ENCODE results near the gene TRIM26.

The TRIM26 gene

GRCh38 chr6:30234356-30234755 is 21.1 kb upstream of the TRIM26 start:
- no peak for DNase-seq (ENCODE audit: low spot score)
- Histone ChIP-seq H2AK5ac (ENCODE audit: low read depth, low read length) (no peak overlapping the region), H3K14ac (ENCODE audit: low read length) (no peak overlapping the region)

GRCh38 chr6:30231067-30231466 is 17.9 kb upstream of the TRIM26 start:
- Histone ChIP-seq H3K79me1 (ENCODE audit: low read depth, low read length) (no peaks in the 10 kb centered on the region), H3K9me3 (replicated peaks in 1 of 2; ENCODE audit: control insufficient read depth in 2 of 2, insufficient read depth in 1 of 2, low read depth in 1 of 2, low read length in 2 of 2) (no peaks in the 10 kb centered on the region), H3K27me3 (ENCODE audit: control insufficient read depth in 3 of 3, insufficient read depth in 3 of 3, low read depth in 1 of 3, low read length in 3 of 3) (no peaks in the 10 kb centered on the region), H3K27ac (replicated peaks; ENCODE audit: low read length) (no peak overlapping the region), H3K18ac (ENCODE audit: low read length) (no peak overlapping the region), H3K4ac (ENCODE audit: low read length) (no peak overlapping the region), H2BK15ac (ENCODE audit: low read length) (no peak overlapping the region), H2AK5ac (ENCODE audit: low read depth, low read length) (no peak overlapping the region), H4K91ac (ENCODE audit: low read depth, low read length, poor library complexity) (no peak overlapping the region), H3K4me3 (ENCODE audit: low read length in 2 of 2) (no peak overlapping the region), H2AFZ (ENCODE audit: low read length) (no peak overlapping the region), H2BK5ac (ENCODE audit: low read length) (no peak overlapping the region), H2BK12ac (ENCODE audit: low read length) (no peak overlapping the region), H3K14ac (ENCODE audit: low read length) (no peak overlapping the region), H3K23ac (ENCODE audit: low read depth, low read length, poor library complexity) (no peak overlapping the region), H4K8ac (ENCODE audit: low read depth, low read length) (no peak overlapping the region), H3K9ac (ENCODE audit: low read depth, low read length, poor library complexity) (no peak overlapping the region), H3K36me3 (replicated peaks in 1 of 2; ENCODE audit: control insufficient read depth in 2 of 2, insufficient read depth in 2 of 2, low read length in 2 of 2) (no peaks in the 10 kb centered on the region), H3K4me2 (ENCODE audit: insufficient read depth, low read length, poor library complexity, severe bottlenecking) (no peak overlapping the region), H3K4me1 (ENCODE audit: control insufficient read depth in 2 of 2, insufficient read depth in 1 of 2, low read depth in 1 of 2, low read length in 2 of 2) (peaks cover 0 to 3% of the 10 kb centered on the region in 2 donors), H2BK120ac (ENCODE audit: low read depth, low read length) (no peak overlapping the region)
- WGBS, 2 donors (ENCODE audit: extremely low coverage in 2 of 2, insufficient read length in 2 of 2, insufficient replicate concordance in 1 of 2): no CpG with 5 or more reads among the region's 2 CpGs
- DNase-seq (ENCODE audit: low spot score): no peak

More at GRCh38 chr6:30234356-30234755, 21.1 kb upstream of the TRIM26 start:
- H3K4ac ChIP-seq (ENCODE audit: low read length): no peak overlapping the region
- peaks cover 0 to 3% of the 10 kb centered on the region in 2 donors for H3K4me1 ChIP-seq (ENCODE audit: control insufficient read depth in 2 of 2, insufficient read depth in 1 of 2, low read depth in 1 of 2, low read length in 2 of 2)
- H2BK15ac ChIP-seq (ENCODE audit: low read length): no peak overlapping the region
- no peak overlapping the region for H2AFZ ChIP-seq (ENCODE audit: low read length)
- H3K4me3 ChIP-seq (ENCODE audit: low read length in 2 of 2): no peak overlapping the region
- no peak overlapping the region for H2BK12ac ChIP-seq (ENCODE audit: low read length)
- no peaks in the 10 kb centered on the region for H3K27me3 ChIP-seq (ENCODE audit: control insufficient read depth in 3 of 3, insufficient read depth in 3 of 3, low read depth in 1 of 3, low read length in 3 of 3)
- no peak overlapping the region for H4K91ac ChIP-seq (ENCODE audit: low read depth, low read length, poor library complexity)
- H3K18ac ChIP-seq (ENCODE audit: low read length): no peak overlapping the region
- H3K9me3 ChIP-seq (replicated peaks in 1 of 2; ENCODE audit: control insufficient read depth in 2 of 2, insufficient read depth in 1 of 2, low read depth in 1 of 2, low read length in 2 of 2): no peaks in the 10 kb centered on the region
- H2BK5ac ChIP-seq (ENCODE audit: low read length): no peak overlapping the region
- no CpG with 5 or more reads among the region's 2 CpGs for WGBS, 2 donors (ENCODE audit: extremely low coverage in 2 of 2, insufficient read length in 2 of 2, insufficient replicate concordance in 1 of 2)
- no peak overlapping the region for H2BK120ac ChIP-seq (ENCODE audit: low read depth, low read length)
- no peak overlapping the region for H3K23ac ChIP-seq (ENCODE audit: low read depth, low read length, poor library complexity)
- no peaks in the 10 kb centered on the region for H3K36me3 ChIP-seq (replicated peaks in 1 of 2; ENCODE audit: control insufficient read depth in 2 of 2, insufficient read depth in 2 of 2, low read length in 2 of 2)
- no peaks in the 10 kb centered on the region for H3K79me1 ChIP-seq (ENCODE audit: low read depth, low read length)
- H3K27ac ChIP-seq (replicated peaks; ENCODE audit: low read length): no peak overlapping the region
- H3K9ac ChIP-seq (ENCODE audit: low read depth, low read length, poor library complexity): no peak overlapping the region
- H4K8ac ChIP-seq (ENCODE audit: low read depth, low read length): no peak overlapping the region
- H3K4me2 ChIP-seq (ENCODE audit: insufficient read depth, low read length, poor library complexity, severe bottlenecking): no peak overlapping the region

- WGBS, 2 donors (ENCODE audit: extremely low coverage in 2 of 2, insufficient read length in 2 of 2, insufficient replicate concordance in 1 of 2): no CpG with 5 or more reads among the region's 6 CpGs
- H3K27ac ChIP-seq (replicated peaks; ENCODE audit: low read length): no peak overlapping the region
Observed at GRCh38 chr6:30227763-30228487, 14.7 kb upstream of the TRIM26 start.

GRCh38 chr6:30227242-30227722 is 14.1 kb upstream of the TRIM26 start:
- H2BK12ac ChIP-seq (ENCODE audit: low read length): no peak overlapping the region
- peak overlapping the region; percentile 36 for H2AFZ ChIP-seq (ENCODE audit: low read length)
- H2BK5ac ChIP-seq (ENCODE audit: low read length): no peak overlapping the region
- H2BK15ac ChIP-seq (ENCODE audit: low read length): no peak overlapping the region
- no peak overlapping the region for H4K91ac ChIP-seq (ENCODE audit: low read depth, low read length, poor library complexity)
- H3K18ac ChIP-seq (ENCODE audit: low read length): no peak overlapping the region
- peaks cover 5 to 16% of the 10 kb centered on the region in 2 donors for H3K9me3 ChIP-seq (replicated peaks in 1 of 2; ENCODE audit: control insufficient read depth in 2 of 2, insufficient read depth in 1 of 2, low read depth in 1 of 2, low read length in 2 of 2)
- H3K14ac ChIP-seq (ENCODE audit: low read length): no peak overlapping the region
- H3K9ac ChIP-seq (ENCODE audit: low read depth, low read length, poor library complexity): no peak overlapping the region
- peaks cover 0 to 3% of the 10 kb centered on the region in 2 donors for H3K4me1 ChIP-seq (ENCODE audit: control insufficient read depth in 2 of 2, insufficient read depth in 1 of 2, low read depth in 1 of 2, low read length in 2 of 2)
- no peak for DNase-seq (ENCODE audit: low spot score)
- no peak overlapping the region for H2AK5ac ChIP-seq (ENCODE audit: low read depth, low read length)
- H3K4me2 ChIP-seq (ENCODE audit: insufficient read depth, low read length, poor library complexity, severe bottlenecking): no peak overlapping the region
- no peak overlapping the region for H2BK120ac ChIP-seq (ENCODE audit: low read depth, low read length)
- no peaks in the 10 kb centered on the region for H3K27me3 ChIP-seq (ENCODE audit: control insufficient read depth in 3 of 3, insufficient read depth in 3 of 3, low read depth in 1 of 3, low read length in 3 of 3)
- H3K4me3 ChIP-seq (ENCODE audit: low read length in 2 of 2): no peak overlapping the region
- no peak overlapping the region for H3K4ac ChIP-seq (ENCODE audit: low read length)
- no peaks in the 10 kb centered on the region for H3K79me1 ChIP-seq (ENCODE audit: low read depth, low read length)
- no peak overlapping the region for H4K8ac ChIP-seq (ENCODE audit: low read depth, low read length)
- no peak overlapping the region for H3K23ac ChIP-seq (ENCODE audit: low read depth, low read length, poor library complexity)
- H3K36me3 ChIP-seq (replicated peaks in 1 of 2; ENCODE audit: control insufficient read depth in 2 of 2, insufficient read depth in 2 of 2, low read length in 2 of 2): no peaks in the 10 kb centered on the region
- H3K27ac ChIP-seq (replicated peaks; ENCODE audit: low read length): no peak overlapping the region
- no CpG with 5 or more reads among the region's 6 CpGs for WGBS, 2 donors (ENCODE audit: extremely low coverage in 2 of 2, insufficient read length in 2 of 2, insufficient replicate concordance in 1 of 2)

More at GRCh38 chr6:30227763-30228487, 14.7 kb upstream of the TRIM26 start:
- H3K79me1 ChIP-seq (ENCODE audit: low read depth, low read length): no peaks in the 10 kb centered on the region
- no peak overlapping the region for H3K4me2 ChIP-seq (ENCODE audit: insufficient read depth, low read length, poor library complexity, severe bottlenecking)
- no peak overlapping the region for H2BK15ac ChIP-seq (ENCODE audit: low read length)
- H2AFZ ChIP-seq (ENCODE audit: low read length): peak overlapping the region; percentile 36
- peaks cover 2 to 11% of the 10 kb centered on the region in 2 donors for H3K9me3 ChIP-seq (replicated peaks in 1 of 2; ENCODE audit: control insufficient read depth in 2 of 2, insufficient read depth in 1 of 2, low read depth in 1 of 2, low read length in 2 of 2)
- H2AK5ac ChIP-seq (ENCODE audit: low read depth, low read length): no peak overlapping the region
- H3K36me3 ChIP-seq (replicated peaks in 1 of 2; ENCODE audit: control insufficient read depth in 2 of 2, insufficient read depth in 2 of 2, low read length in 2 of 2): no peaks in the 10 kb centered on the region
- H2BK120ac ChIP-seq (ENCODE audit: low read depth, low read length): no peak overlapping the region
- no peak overlapping the region for H3K23ac ChIP-seq (ENCODE audit: low read depth, low read length, poor library complexity)
- H2BK12ac ChIP-seq (ENCODE audit: low read length): no peak overlapping the region
- no peak overlapping the region for H3K4ac ChIP-seq (ENCODE audit: low read length)
- no peaks in the 10 kb centered on the region for H3K27me3 ChIP-seq (ENCODE audit: control insufficient read depth in 3 of 3, insufficient read depth in 3 of 3, low read depth in 1 of 3, low read length in 3 of 3)
- no peak overlapping the region for H3K4me3 ChIP-seq (ENCODE audit: low read length in 2 of 2)
- H3K4me1 ChIP-seq (ENCODE audit: control insufficient read depth in 2 of 2, insufficient read depth in 1 of 2, low read depth in 1 of 2, low read length in 2 of 2): peaks cover 0 to 3% of the 10 kb centered on the region in 2 donors
- H3K9ac ChIP-seq (ENCODE audit: low read depth, low read length, poor library complexity): no peak overlapping the region
- no peak overlapping the region for H3K18ac ChIP-seq (ENCODE audit: low read length)
- H3K14ac ChIP-seq (ENCODE audit: low read length): no peak overlapping the region
- DNase-seq (ENCODE audit: low spot score): no peak
- H4K91ac ChIP-seq (ENCODE audit: low read depth, low read length, poor library complexity): no peak overlapping the region
- no peak overlapping the region for H2BK5ac ChIP-seq (ENCODE audit: low read length)
- H4K8ac ChIP-seq (ENCODE audit: low read depth, low read length): no peak overlapping the region
